Glutamatergic neuron (in vitro differentiated cells): ENCODE results near the gene TPH2. TPM values are rescaled to one million over a fixed set of nuclear protein-coding genes. Genes with fewer than 3 reads are reported as not detected.

ENCODE experiments used
- DNase-seq: peaks from one replicate; pipeline ENCODE4 v3.0.0; 2022
- H3K27ac Mint-ChIP-seq: one replicate; pipeline ENCODE4 v1.8.0; 2020; ENCODE audit warnings: mild to moderate bottlenecking, mixed read lengths, inconsistent platforms; ENCODE audit not compliant: unreplicated experiment
- H3K27me3 Mint-ChIP-seq: one replicate; pipeline ENCODE4 v1.8.0; 2020; ENCODE audit warnings: mild to moderate bottlenecking, moderate library complexity, mixed read lengths, inconsistent platforms; ENCODE audit not compliant: unreplicated experiment
- H3K36me3 Mint-ChIP-seq: one replicate; pipeline ENCODE4 v1.8.0; 2020; ENCODE audit warnings: mild to moderate bottlenecking, mixed read lengths, inconsistent platforms; ENCODE audit not compliant: unreplicated experiment
- H3K4me1 Mint-ChIP-seq: one replicate; pipeline ENCODE4 v1.8.0; 2020; ENCODE audit warnings: mild to moderate bottlenecking, low read depth, mixed read lengths, inconsistent platforms; ENCODE audit not compliant: unreplicated experiment
- H3K4me3 Mint-ChIP-seq: one replicate; pipeline ENCODE4 v1.8.0; 2020; ENCODE audit warnings: mild to moderate bottlenecking, mixed read lengths, inconsistent platforms; ENCODE audit not compliant: unreplicated experiment
- H3K9me3 Mint-ChIP-seq: one replicate; pipeline ENCODE4 v1.8.0; 2020; ENCODE audit warnings: mild to moderate bottlenecking, moderate library complexity, mixed read lengths, inconsistent platforms; ENCODE audit not compliant: unreplicated experiment
- long read RNA-seq: library from polyadenylated mRNA; unstranded; transcript quantifications from one replicate; pipeline ENCODE4 v2.0.0, GENCODE V29; 2020; ENCODE audit not compliant: unreplicated experiment
- total RNA-seq: library from RNA; stranded (reverse); fragmentation: NEBNext Ultra II Directional; extraction: Animal tissue kit (Norgen Biotek cat#: 25700); gene quantifications from one replicate; pipeline ENCODE4 v1.2.1, GENCODE V29; 2021; ENCODE audit not compliant: unreplicated experiment
- TF ChIP-seq, protein P1 (sequence below): fragments of 200-600 bp; sonication (generic); IDR thresholded peaks from one replicate; pipeline ENCODE4 v1.5.0; 2021; ENCODE audit not compliant: partially characterized antibody, unreplicated experiment

The TPH2 gene
- total RNA-seq, result 0.34 TPM
- long read RNA-seq, partial matches to known transcripts, result 1 of 2 reads
- long read RNA-seq, other reads (novel, unspliced or antisense), result 1 of 2 reads

DNA sequence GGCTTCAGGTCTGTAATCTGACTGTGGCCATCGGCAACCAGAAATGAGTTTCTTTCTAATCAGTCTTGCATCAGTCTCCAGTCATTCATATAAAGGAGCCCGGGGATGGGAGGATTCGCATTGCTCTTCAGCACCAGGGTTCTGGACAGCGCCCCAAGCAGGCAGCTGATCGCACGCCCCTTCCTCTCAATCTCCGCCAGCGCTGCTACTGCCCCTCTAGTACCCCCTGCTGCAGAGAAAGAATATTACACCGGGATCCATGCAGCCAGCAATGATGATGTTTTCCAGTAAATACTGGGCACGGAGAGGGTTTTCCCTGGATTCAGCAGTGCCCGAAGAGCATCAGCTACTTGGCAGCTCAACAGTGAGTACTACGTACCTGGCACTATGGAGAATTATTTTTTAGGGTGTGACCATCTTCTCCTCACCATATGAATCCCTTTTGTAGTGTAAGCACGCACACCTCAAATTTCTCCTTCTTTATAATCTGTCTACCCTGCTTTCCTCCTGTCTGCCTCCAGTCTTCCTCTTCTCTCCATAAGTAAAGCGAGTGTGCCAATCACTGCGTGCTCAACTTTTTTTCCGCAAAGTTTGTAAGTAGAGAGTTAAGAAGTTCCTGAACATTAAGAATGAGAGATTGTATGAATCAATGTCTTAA, at the start of gene TPH2:
TPH2 (plus strand) TSS at position 118 of the 658 bp plus-strand sequence; CDS start at position 260, 142 bp downstream.
- no peaks in the 10 kb centered on the region for H3K36me3 Mint-ChIP-seq
- H3K27me3 Mint-ChIP-seq, result no peaks in the 10 kb centered on the region
- peak within 1 kb of the TSS; percentile 63 for H3K4me3 Mint-ChIP-seq

DNA sequence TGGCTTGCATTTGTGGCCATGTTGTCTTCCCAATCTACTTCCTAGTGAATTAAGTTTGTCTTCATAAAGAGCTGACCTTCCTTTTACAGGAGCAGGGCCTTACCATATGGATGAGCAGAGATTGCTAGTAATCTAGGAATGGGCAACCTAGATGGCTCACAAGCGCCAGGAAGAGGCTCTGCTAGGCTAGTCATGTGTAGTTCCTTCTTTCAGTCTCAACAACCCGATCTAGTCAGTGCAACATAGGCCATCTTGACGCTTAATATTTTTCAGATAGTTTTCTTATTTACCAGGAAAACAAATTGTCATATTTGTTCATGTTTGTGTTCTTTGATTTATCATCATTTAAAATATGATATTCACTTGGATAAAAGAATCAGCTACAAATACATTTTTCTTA, 48.2 kb upstream of the TPH2 start:
- no peak overlapping the region for H3K27ac Mint-ChIP-seq
- H3K4me3 Mint-ChIP-seq, result no peak overlapping the region
- DNase-seq, result no peak
- H3K27me3 Mint-ChIP-seq, result no peaks in the 10 kb centered on the region
- H3K4me1 Mint-ChIP-seq, result peaks cover under 1% of the 10 kb centered on the region
- no peaks in the 10 kb centered on the region for H3K9me3 Mint-ChIP-seq
- TF ChIP-seq, protein P1, sequence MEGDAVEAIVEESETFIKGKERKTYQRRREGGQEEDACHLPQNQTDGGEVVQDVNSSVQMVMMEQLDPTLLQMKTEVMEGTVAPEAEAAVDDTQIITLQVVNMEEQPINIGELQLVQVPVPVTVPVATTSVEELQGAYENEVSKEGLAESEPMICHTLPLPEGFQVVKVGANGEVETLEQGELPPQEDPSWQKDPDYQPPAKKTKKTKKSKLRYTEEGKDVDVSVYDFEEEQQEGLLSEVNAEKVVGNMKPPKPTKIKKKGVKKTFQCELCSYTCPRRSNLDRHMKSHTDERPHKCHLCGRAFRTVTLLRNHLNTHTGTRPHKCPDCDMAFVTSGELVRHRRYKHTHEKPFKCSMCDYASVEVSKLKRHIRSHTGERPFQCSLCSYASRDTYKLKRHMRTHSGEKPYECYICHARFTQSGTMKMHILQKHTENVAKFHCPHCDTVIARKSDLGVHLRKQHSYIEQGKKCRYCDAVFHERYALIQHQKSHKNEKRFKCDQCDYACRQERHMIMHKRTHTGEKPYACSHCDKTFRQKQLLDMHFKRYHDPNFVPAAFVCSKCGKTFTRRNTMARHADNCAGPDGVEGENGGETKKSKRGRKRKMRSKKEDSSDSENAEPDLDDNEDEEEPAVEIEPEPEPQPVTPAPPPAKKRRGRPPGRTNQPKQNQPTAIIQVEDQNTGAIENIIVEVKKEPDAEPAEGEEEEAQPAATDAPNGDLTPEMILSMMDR, result no peak
- H3K36me3 Mint-ChIP-seq, result peaks cover 3% of the 10 kb centered on the region

More for the DNA sequence above, at the start of gene TPH2:
- Mint-ChIP-seq H3K9me3 (no peaks in the 10 kb centered on the region), H3K27ac (peak within 1 kb of the TSS; percentile 91), H3K4me1 (peaks cover 21% of the 10 kb centered on the region)
- peak; percentile 82 for DNase-seq
- TF ChIP-seq, protein P1, result peak; percentile 87

DNA sequence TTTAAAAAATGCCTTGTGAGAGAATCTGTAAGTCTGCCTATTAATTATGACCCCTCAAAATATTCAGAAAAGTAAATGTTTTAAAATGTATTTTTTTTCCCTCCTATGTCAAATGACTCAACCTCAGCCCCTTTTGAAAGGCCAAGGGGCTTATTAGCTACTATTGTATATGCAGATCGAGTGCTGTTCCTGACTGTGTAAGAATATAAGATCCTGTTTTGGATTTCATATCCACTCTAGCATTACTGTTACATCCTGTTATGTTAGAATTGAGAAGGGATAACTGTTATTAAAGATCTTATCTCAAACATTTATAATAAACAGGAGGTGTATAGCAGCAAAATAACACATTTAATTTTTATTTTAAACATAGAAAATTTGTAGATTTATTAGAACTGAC, 46.6 kb upstream of the TPH2 start:
- TF ChIP-seq, protein P1, result no peak
- DNase-seq, result no peak

DNA sequence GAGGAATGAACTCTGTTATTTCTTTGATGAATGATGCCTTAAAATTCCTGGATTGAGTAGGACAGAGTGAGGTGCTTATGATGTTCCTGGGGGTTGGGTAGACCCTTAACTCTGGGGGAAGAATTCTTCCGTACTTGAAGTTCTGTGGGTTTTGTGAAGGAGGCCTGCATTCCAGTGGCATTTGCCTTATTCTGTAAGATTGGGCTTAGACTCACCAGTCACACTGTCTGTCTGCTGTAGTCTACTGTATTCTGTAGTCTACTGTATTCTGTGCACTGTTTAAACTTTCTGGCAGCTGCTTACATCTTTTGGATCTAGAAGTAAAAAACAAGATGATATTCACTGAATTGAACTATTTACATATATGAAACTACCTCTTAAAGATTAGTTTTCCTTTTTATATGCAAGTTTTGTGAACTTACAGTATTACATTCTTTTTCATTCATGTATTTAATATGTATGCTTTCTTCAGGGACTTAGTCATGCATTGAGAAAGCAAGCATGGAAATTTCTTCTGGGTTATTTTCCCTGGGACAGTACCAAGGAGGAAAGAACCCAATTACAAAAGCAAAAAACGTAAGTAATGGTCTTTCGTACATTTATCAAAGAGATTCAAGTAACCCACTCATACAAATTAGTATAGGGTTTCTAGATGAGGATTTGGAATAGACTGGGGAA, 42.3 kb upstream of the TPH2 start:
- Mint-ChIP-seq H3K4me3 (no peak overlapping the region), H3K9me3 (no peaks in the 10 kb centered on the region), H3K27me3 (no peaks in the 10 kb centered on the region), H3K36me3 (no peaks in the 10 kb centered on the region), H3K27ac (no peak overlapping the region), H3K4me1 (no peaks in the 10 kb centered on the region)
- no peak for DNase-seq
- TF ChIP-seq, protein P1, result no peak

More for the DNA sequence above, 46.6 kb upstream of the TPH2 start:
- H3K27me3 Mint-ChIP-seq, result no peaks in the 10 kb centered on the region
- no peak overlapping the region for H3K27ac Mint-ChIP-seq
- H3K4me3 Mint-ChIP-seq, result no peak overlapping the region
- no peaks in the 10 kb centered on the region for H3K36me3 Mint-ChIP-seq
- no peaks in the 10 kb centered on the region for H3K9me3 Mint-ChIP-seq
- no peaks in the 10 kb centered on the region for H3K4me1 Mint-ChIP-seq

DNA sequence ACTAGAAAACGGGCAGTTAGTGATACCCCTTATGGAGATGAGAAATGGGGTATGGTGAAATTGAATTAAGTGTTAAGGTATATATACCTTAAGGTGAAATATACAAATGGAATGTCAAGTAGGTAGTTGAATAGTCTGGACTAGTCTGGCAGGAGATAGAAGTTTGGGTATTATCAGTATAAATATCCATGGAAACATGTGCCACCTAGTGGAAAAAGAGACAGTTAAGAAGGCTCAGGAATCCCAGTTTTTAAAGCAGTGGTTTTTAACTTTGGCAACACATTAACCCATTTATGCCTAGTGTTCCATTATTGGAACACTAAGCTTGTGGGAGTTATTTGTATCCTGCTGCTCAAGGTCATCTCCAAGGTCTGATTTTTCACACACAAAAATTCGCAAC, 38.6 kb upstream of the TPH2 start:
- TF ChIP-seq, protein P1, result no peak
- Mint-ChIP-seq H3K27me3 (no peaks in the 10 kb centered on the region), H3K9me3 (no peaks in the 10 kb centered on the region), H3K4me3 (no peak overlapping the region), H3K36me3 (no peaks in the 10 kb centered on the region), H3K27ac (no peak overlapping the region), H3K4me1 (no peaks in the 10 kb centered on the region)
- no peak for DNase-seq
